K562 (cell line): ENCODE results near the gene ACHE. TPM values are rescaled to one million over a fixed set of nuclear protein-coding genes. Genes with fewer than 3 reads are reported as not detected.

Experiments used
- HMG20B ChIP-seq: fragments of 250-450 bp; sonication (Bioruptor Pico); IDR thresholded peaks from 2 replicates; pipeline ENCODE4 v1.5.0; 2021; ENCODE audit warnings: mild to moderate bottlenecking
- MAX ChIP-seq: sonication (generic); formaldehyde crosslinking; IDR thresholded peaks from 2 replicates; pipeline ENCODE4 v1.9.0; 2022; ENCODE audit warnings: mild to moderate bottlenecking, missing genetic modification reagents
- SIN3B ChIP-seq: fragments of 450-650 bp; IDR thresholded peaks from 2 replicates; pipeline ENCODE4 v1.6.1; 2017; ENCODE audit warnings: low read depth, mild to moderate bottlenecking, moderate library complexity
- TARDBP ChIP-seq: fragments of 450-650 bp; IDR thresholded peaks from 2 replicates; pipeline ENCODE4 v1.6.1; 2016
- UBTF ChIP-seq, 2 experiments: IDR thresholded peaks; 2 replicates each; pipeline ENCODE4 v1.6.1; 2012; ENCODE audit warnings: improper control_type of control experiment in 2 of 2, low read depth in 2 of 2, low read length in 2 of 2, borderline replicate concordance in 1 of 2
- ZBTB8A ChIP-seq: fragments of 450-650 bp; IDR thresholded peaks from 2 replicates; pipeline ENCODE4 v1.6.1; 2018; ENCODE audit warnings: mild to moderate bottlenecking, moderate library complexity; ENCODE audit not compliant: partially characterized antibody
- ZNF239 ChIP-seq: fragments of 250-450 bp; sonication (Bioruptor Pico); IDR thresholded peaks from 2 replicates; pipeline ENCODE4 v1.4.0; 2020; ENCODE audit warnings: mild to moderate bottlenecking
- polyA plus RNA-seq, 8 experiments: library from polyadenylated mRNA; depleted of rRNA in 4 of 8; stranded (reverse) in 5 of 8; unstranded in 3 of 8; fragments of >200 nt; fragmentation: Nextera tagmentation in 2 of 8; fragmentation: Illumina TruSeq in 1 of 8; extraction: Ambion mirVana in 2 of 8; extraction: Trizol in 1 of 8; gene quantifications; 2 replicates each; pipeline versions ENCODE4 v1.2.1 to v1.2.3, GENCODE V29; 2011 to 2014; ENCODE audit warnings: inconsistent platforms in 1 of 8, missing spikeins in 1 of 8
- total RNA-seq, 7 experiments: library from RNA; depleted of rRNA in 6 of 7; stranded (reverse); fragments of >200 nt in 6 of 7; fragmentation: Illumina TruSeq in 2 of 7; extraction: Trizol in 2 of 7; gene quantifications; 2 replicates each; pipeline versions ENCODE4 v1.2.1 to v1.2.3, GENCODE V29; 2011 to 2021; ENCODE audit warnings: low replicate concordance in 1 of 7

ACHE gene
- total and polyA plus RNA-seq, 9 of the 15 experiments (the other 6 are each of a cell fraction or from before 2014, with no cell fraction given), result 0.04 to 8.8 (median 1.9) TPM

- TF ChIP-seq HMG20B (CRISPR knock-in tag) (no peak), SIN3B (no peak), TARDBP (no peak), MAX (CRISPR knock-in tag) (no peak), UBTF (IDR thresholded peaks at IDR 0.05; ENCODE audit: borderline replicate concordance in 1 of 2, low read depth in 2 of 2, low read length in 2 of 2) (no peak), ZNF239 (CRISPR knock-in tag) (no peak), ZBTB8A (no peak)
- TF ChIP-seq, all 486 proteins: peak for 4
These were observed 4.0 kb downstream of the ACHE start (continued) for GRCh38 chr7:100891568-100892247.
